Lung (tissue), 12 donors: Measurements from ENCODE around the gene SVIL. TPM values are rescaled to one million over a fixed set of nuclear protein-coding genes. Genes with fewer than 3 reads are reported as not detected.
A peak's percentile ranks its signal among the peaks of the same experiment; 100 is the strongest.

ENCODE experiments used
- ATAC-seq: fragments of 200-7000 bp; cut with Tn5 transposase; one replicate; pipeline ENCODE4 v1.9.1; 2020; ENCODE audit warnings: moderate number of reproducible peaks; ENCODE audit not compliant: insufficient read depth, low FRiP score
- DNase-seq, 3 donors: peaks; one replicate each; pipeline ENCODE4 v3.0.0-alpha.2; 2013 to 2017
- H3K27ac ChIP-seq, 2 donors: one replicate each; pipeline ENCODE4 v1.5.1; 2013; ENCODE audit warnings: mild to moderate bottlenecking in 2 of 2, moderate library complexity in 2 of 2, control low read depth in 1 of 2, inconsistent platforms in 1 of 2, low read depth in 1 of 2, low read length in 1 of 2
- H3K27me3 ChIP-seq, 3 donors: one replicate each; pipeline ENCODE4 v1.5.1; 2013; ENCODE audit warnings: low read length in 2 of 3; ENCODE audit not compliant: control insufficient read depth in 3 of 3, insufficient read depth in 3 of 3
- H3K36me3 ChIP-seq, 4 donors: one replicate each; pipeline ENCODE4 v1.5.1; 2013; ENCODE audit warnings: low read length in 4 of 4, mild to moderate bottlenecking in 1 of 4, moderate library complexity in 1 of 4; ENCODE audit not compliant: control insufficient read depth in 4 of 4, insufficient read depth in 4 of 4
- H3K4me1 ChIP-seq, 5 donors: one replicate each; pipeline ENCODE4 v1.5.1; 2013; ENCODE audit warnings: low read length in 5 of 5, mild to moderate bottlenecking in 2 of 5, moderate library complexity in 1 of 5; ENCODE audit not compliant: control insufficient read depth in 5 of 5, insufficient read depth in 5 of 5
- H3K4me3 ChIP-seq: one replicate; pipeline ENCODE4 v1.5.1; 2013; ENCODE audit warnings: mild to moderate bottlenecking, control low read depth, moderate library complexity
- H3K9ac ChIP-seq, 2 donors: one replicate each; pipeline ENCODE4 v1.5.1; 2013; ENCODE audit warnings: low read length in 2 of 2, control low read depth in 1 of 2; ENCODE audit not compliant: insufficient read depth in 1 of 2
- H3K9me3 ChIP-seq, 4 donors: one replicate each; pipeline ENCODE4 v1.5.1; 2013; ENCODE audit warnings: low read length in 3 of 4, mild to moderate bottlenecking in 1 of 4, moderate library complexity in 1 of 4; ENCODE audit not compliant: control insufficient read depth in 4 of 4, insufficient read depth in 3 of 4
- WGBS, 2 donors: extraction: QIAGEN DNeasy Blood & Tissue Kit; methylation state at CpG; one replicate each; pipeline ENCODE4 v1.1.7; 2013; 5-methylcytosine and 5-hydroxymethylcytosine counted together
- polyA plus RNA-seq, 2 donors: library from polyadenylated mRNA; stranded (reverse); fragments of 200-250 nt; gene quantifications; one replicate each; pipeline ENCODE4 v1.2.1, GENCODE V29; 2013
- total RNA-seq, 2 donors: library from RNA; depleted of rRNA in 1 of 2; stranded (reverse); fragments of >200 nt in 1 of 2; gene quantifications; one replicate each; pipeline ENCODE4 v1.2.1, GENCODE V29; 2014 to 2021
- TF ChIP-seq, protein P1 (sequence below): IDR thresholded peaks from 2 replicates; pipeline ENCODE4 v1.5.1; 2012; ENCODE audit warnings: mild to moderate bottlenecking; ENCODE audit errors: control extremely low read depth, extremely low read depth
- donor health status: control.
- donor health status: control.
- donor health status: Bipolar disorder and iron deficiency.
- donor health status: healthy.
- donor health status: DM: yes; HTN: yes; CAD: no.

Gene SVIL
- total and polyA plus RNA-seq, 4 donors: 13.6 to 117 (median 44.0) TPM

DNA sequence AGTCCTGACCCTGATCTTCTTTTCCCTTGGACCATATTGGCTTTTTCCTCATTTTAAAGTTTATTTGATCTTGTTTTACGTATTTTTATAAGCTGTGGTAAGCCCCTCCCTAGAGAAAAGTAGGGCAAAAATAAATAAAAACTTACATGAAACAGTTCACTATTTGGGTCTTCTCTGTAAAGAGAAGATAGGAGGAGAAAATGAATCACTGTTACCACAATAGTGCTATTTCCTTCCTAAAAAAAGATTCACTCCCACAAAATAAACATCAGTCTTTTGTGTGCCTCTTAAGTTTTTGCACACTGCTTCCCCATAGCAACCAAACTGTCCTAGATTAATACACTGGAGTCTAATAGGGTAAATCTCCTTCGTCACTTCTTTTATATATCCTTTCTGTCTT, 1.4 kb upstream of the SVIL start:
- Histone ChIP-seq H3K9me3 (no peaks in the 10 kb centered on the region), H3K36me3 (peaks cover 0 to 9% (median 0%) of the 10 kb centered on the region in 4 donors), H3K4me1 (peaks cover 0 to 13% (median 9%) of the 10 kb centered on the region in 5 donors), H3K27ac (peak overlapping the region in 1 of 2 donors; percentile 87), H3K4me3 (no peak overlapping the region), H3K27me3 (no peaks in the 10 kb centered on the region), H3K9ac (no peak overlapping the region)
- ATAC-seq (peak; percentile 29), DNase-seq (peak in 2 of 3 donors; percentile 61 to 67)
- WGBS, 2 donors: 34 to 42% methylated on average over 2 of the region's 2 CpGs
- TF ChIP-seq, protein P1, sequence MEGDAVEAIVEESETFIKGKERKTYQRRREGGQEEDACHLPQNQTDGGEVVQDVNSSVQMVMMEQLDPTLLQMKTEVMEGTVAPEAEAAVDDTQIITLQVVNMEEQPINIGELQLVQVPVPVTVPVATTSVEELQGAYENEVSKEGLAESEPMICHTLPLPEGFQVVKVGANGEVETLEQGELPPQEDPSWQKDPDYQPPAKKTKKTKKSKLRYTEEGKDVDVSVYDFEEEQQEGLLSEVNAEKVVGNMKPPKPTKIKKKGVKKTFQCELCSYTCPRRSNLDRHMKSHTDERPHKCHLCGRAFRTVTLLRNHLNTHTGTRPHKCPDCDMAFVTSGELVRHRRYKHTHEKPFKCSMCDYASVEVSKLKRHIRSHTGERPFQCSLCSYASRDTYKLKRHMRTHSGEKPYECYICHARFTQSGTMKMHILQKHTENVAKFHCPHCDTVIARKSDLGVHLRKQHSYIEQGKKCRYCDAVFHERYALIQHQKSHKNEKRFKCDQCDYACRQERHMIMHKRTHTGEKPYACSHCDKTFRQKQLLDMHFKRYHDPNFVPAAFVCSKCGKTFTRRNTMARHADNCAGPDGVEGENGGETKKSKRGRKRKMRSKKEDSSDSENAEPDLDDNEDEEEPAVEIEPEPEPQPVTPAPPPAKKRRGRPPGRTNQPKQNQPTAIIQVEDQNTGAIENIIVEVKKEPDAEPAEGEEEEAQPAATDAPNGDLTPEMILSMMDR: no peak

DNA sequence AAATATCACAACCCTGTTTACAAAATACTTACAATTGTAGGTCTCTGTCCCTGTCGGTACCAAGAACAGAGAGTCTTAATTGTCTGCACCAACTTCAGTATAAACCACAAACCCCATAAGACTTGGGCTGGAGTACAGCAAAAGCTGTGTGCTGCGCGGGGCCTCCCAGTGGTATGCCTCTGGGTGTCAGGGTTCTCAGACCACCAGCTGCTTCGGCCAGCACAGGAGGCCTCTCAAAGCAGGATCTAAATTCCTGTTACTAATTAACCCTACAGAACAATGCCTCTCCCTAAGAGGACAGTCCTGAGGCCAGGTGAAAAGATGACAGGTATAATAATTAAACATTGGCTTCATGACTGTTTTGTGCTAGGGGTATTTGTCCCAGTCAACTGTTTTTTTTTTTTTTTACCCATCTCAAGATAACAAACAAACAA, 957 bp upstream of the SVIL start:
- Histone ChIP-seq H3K36me3 (peaks cover 0 to 9% (median 0%) of the 10 kb centered on the region in 4 donors), H3K27ac (peak overlapping the region; percentile 67 to 87), H3K4me3 (no peak overlapping the region), H3K27me3 (no peaks in the 10 kb centered on the region), H3K9ac (no peak overlapping the region), H3K4me1 (peaks cover 0 to 16% (median 12%) of the 10 kb centered on the region in 5 donors), H3K9me3 (no peaks in the 10 kb centered on the region)
- 57 to 77% methylated on average over 4 of the region's 4 CpGs for WGBS, 2 donors
- peak; percentile 52 to 61 (median 60) for DNase-seq
- ATAC-seq: no peak
- TF ChIP-seq, protein P1: no peak

GRCh38 chr10:29634105-29634504, 666 bp downstream of the SVIL start:
- H3K27ac ChIP-seq: peak overlapping the region in 1 of 2 donors; percentile 87
- peaks cover 0 to 18% (median 14%) of the 10 kb centered on the region in 5 donors for H3K4me1 ChIP-seq
- ATAC-seq (no peak), DNase-seq (no peak)
- TF ChIP-seq, protein P1: no peak
- H3K4me3 ChIP-seq: no peak overlapping the region
- no peaks in the 10 kb centered on the region for H3K9me3 ChIP-seq
- 67 to 81% methylated on average over 2 of the region's 2 CpGs for WGBS, 2 donors
- no peak overlapping the region for H3K9ac ChIP-seq
- H3K36me3 ChIP-seq: peaks cover 0 to under 1% (median 0%) of the 10 kb centered on the region in 4 donors
- H3K27me3 ChIP-seq: no peaks in the 10 kb centered on the region

DNA sequence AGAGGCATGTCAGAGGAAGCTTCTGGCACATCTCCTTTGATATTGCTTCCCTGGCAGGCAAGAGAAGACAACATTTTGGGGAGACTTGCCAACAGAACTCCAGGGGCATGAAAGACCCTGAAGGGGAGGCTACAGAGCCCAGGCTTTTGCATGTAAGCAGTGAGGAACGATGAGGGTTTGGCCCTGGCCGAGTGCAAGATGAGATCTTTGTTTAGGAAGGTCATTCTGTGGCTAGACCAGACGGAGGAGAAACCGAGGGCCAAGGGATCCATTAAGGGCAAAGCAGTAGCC, 3.8 kb downstream of the SVIL start:
- no peak overlapping the region for H3K4me3 ChIP-seq

More for the DNA sequence above, 3.8 kb downstream of the SVIL start:
- TF ChIP-seq, protein P1: no peak
- H3K27ac ChIP-seq: peak overlapping the region; percentile 45 to 89
- peaks cover 0 to 19% (median 14%) of the 10 kb centered on the region in 5 donors for H3K4me1 ChIP-seq
- no peak for ATAC-seq
- DNase-seq: no peak
- H3K9ac ChIP-seq: no peak overlapping the region
- no peaks in the 10 kb centered on the region for H3K9me3 ChIP-seq
- WGBS, 2 donors: 81 to 93% methylated on average over 4 of the region's 4 CpGs
- no peaks in the 10 kb centered on the region for H3K36me3 ChIP-seq
- H3K27me3 ChIP-seq: no peaks in the 10 kb centered on the region
